Tracheal epithelial cell (primary cell): ENCODE measurements around the gene SKIC3. TPM values are rescaled to one million over a fixed set of nuclear protein-coding genes. Genes with fewer than 3 reads are reported as not detected.

Experiments
- total RNA-seq: library from RNA; depleted of rRNA; stranded (reverse); fragments of >200 nt; gene quantifications from 2 replicates; pipeline ENCODE4 v1.2.1, GENCODE V29; 2014

Gene SKIC3
- total RNA-seq, result 88.9 and 127 TPM in 2 replicates

DNA sequence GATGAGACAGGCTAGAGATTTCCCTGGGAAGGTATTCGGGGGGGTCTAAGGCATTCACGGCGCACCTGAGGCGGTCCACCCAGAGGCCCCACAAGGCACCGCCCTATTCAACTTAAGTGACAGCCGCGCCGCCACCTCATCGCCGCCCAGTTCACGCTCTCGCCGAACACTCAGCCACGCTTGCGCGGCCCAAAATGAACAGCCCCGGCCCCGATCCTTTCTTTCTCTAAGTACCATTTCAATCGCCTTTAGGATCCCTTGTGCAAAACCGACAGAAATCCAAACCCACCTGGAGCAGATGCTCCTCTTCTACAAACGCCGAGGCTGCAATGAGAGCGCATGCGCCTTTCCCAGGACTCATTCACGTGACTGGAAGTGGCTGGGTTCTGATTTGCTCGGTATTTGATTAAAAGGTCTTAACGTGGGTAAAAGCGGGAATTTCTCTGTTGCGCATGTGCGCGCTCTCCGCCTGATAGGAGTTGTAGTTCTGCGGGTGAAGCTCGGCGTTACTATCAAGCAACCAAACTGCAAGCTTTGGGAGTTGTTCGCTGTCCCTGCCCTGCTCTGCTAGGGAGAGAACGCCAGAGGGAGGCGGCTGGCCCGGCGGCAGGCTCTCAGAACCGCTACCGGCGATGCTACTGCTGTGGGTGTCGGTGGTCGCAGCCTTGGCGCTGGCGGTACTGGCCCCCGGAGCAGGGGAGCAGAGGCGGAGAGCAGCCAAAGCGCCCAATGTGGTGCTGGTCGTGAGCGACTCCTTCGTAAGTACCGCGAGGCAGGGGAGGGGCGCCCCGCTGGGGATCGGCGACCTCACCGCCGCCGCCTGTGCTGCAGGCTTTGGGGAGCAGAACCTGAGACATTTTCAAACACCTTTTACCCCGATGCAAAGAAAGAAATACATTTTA is at the start of gene SKIC3, which contains the start of gene ARSK:
TSS of gene SKIC3 (minus strand) at position 331 of the 902 bp plus-strand sequence. CDS start 7,827 bp downstream, outside the sequence.
TSS of gene ARSK (plus strand) at position 455 of the 902 bp plus-strand sequence. CDS start at position 633, 178 bp downstream.

Other genes starting within 250 kb of the SKIC3 start
- not detected in 2 replicates for gene FAM81B, start 163.6 kb downstream of the SKIC3 start, total RNA-seq
- 4.6 and 10.9 TPM in 2 replicates for gene ARSK, start 124 bp upstream of the SKIC3 start, total RNA-seq
- 0.24 and 1.1 TPM in 2 replicates for gene GPR150, start 65.1 kb upstream of the SKIC3 start, total RNA-seq
- 0.48 and 4.0 TPM in 2 replicates for gene RFESD, start 91.8 kb upstream of the SKIC3 start, total RNA-seq
- not detected in 2 replicates for gene SPATA9, start 128.0 kb upstream of the SKIC3 start, total RNA-seq
- gene RHOBTB3, start 176.4 kb upstream of the SKIC3 start, total RNA-seq, result 24.3 and 31.1 TPM in 2 replicates